Testis (tissue), 2 donors: ENCODE data around the gene SLC6A6.

Experiments
- POLR2A ChIP-seq: fragments of 450-650 bp; IDR thresholded peaks from one replicate; pipeline ENCODE4 v1.6.1; 2017; ENCODE audit warnings: antibody characterized with exemption, mild to moderate bottlenecking, moderate library complexity
- TF ChIP-seq, protein P1 (sequence below), 3 experiments: fragments of 450-650 bp in 2 of 3; fragments of 200-600 bp in 1 of 3; sonication (generic) in 1 of 3; IDR thresholded peaks; one replicate each; pipeline ENCODE4 v1.5.1; 2016 to 2019; ENCODE audit warnings: antibody characterized with exemption in 3 of 3, mild to moderate bottlenecking in 2 of 3, moderate library complexity in 1 of 3

DNA sequence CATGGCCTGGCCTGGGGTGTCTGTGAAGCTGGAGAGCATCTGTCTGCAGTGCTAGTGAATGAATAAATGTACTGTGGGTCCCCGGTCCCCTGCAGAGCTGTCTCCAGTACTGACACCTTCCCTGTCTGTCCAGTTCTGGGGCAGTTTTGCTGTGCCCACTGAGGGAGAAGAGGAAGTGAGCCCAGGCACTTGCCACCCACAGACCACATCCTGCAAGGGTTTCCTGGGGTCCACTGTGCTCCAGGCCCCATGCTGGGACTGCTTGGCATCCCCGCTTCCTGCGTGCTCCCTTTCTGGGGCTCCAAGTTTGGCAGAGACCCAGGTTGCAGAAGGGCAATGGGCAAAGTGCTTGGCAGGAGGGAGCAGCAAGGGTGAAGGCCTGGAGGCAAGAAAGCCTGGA lies 4.9 kb upstream of the SLC6A6 start:
- TF ChIP-seq, protein P1, sequence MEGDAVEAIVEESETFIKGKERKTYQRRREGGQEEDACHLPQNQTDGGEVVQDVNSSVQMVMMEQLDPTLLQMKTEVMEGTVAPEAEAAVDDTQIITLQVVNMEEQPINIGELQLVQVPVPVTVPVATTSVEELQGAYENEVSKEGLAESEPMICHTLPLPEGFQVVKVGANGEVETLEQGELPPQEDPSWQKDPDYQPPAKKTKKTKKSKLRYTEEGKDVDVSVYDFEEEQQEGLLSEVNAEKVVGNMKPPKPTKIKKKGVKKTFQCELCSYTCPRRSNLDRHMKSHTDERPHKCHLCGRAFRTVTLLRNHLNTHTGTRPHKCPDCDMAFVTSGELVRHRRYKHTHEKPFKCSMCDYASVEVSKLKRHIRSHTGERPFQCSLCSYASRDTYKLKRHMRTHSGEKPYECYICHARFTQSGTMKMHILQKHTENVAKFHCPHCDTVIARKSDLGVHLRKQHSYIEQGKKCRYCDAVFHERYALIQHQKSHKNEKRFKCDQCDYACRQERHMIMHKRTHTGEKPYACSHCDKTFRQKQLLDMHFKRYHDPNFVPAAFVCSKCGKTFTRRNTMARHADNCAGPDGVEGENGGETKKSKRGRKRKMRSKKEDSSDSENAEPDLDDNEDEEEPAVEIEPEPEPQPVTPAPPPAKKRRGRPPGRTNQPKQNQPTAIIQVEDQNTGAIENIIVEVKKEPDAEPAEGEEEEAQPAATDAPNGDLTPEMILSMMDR (IDR thresholded peaks at IDR 0.05) = no peak
- no peak for TF ChIP-seq POLR2A
